Measurements from ENCODE around the gene OR10V1.

OR10V1 gene

DNA sequence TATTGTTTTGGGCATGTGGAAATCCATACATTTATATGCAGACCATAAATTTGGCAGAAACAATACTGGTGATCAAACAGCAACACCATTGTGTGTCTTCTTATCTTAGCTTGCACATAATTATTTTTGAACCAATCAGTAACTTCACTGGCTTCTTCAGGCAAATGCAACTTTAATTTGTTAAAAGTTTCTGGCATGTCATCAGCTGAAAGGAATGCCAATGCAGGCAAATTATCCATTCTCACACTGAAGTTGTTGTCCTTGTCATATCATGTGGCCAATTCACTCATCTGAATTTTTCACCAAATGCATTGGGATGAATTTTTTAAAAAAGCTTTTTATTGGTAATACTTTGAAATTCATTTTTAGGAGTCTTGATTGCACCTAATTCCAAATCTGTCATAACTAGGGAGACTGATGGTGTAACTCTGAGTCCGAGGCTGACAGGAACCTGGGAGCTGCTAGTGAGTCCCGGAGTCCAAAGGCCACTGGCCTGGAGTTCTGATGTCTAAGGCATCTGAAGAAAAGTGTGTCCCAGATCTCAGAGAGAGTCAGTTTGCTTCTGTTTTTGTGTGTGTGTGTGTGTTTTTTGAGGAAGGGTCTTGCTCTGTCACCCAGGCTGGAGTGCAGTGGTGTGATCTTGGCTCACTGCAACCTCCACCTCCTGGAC, 17.4 kb upstream of the OR10V1 start:
- H3K4me3 ChIP-seq (replicated peaks; ENCODE audit: low read depth, low read length), result no peak overlapping the region
- no peak for DNase-seq (ENCODE audit: extremely low read depth, low read depth)
- TF ChIP-seq, protein P1, sequence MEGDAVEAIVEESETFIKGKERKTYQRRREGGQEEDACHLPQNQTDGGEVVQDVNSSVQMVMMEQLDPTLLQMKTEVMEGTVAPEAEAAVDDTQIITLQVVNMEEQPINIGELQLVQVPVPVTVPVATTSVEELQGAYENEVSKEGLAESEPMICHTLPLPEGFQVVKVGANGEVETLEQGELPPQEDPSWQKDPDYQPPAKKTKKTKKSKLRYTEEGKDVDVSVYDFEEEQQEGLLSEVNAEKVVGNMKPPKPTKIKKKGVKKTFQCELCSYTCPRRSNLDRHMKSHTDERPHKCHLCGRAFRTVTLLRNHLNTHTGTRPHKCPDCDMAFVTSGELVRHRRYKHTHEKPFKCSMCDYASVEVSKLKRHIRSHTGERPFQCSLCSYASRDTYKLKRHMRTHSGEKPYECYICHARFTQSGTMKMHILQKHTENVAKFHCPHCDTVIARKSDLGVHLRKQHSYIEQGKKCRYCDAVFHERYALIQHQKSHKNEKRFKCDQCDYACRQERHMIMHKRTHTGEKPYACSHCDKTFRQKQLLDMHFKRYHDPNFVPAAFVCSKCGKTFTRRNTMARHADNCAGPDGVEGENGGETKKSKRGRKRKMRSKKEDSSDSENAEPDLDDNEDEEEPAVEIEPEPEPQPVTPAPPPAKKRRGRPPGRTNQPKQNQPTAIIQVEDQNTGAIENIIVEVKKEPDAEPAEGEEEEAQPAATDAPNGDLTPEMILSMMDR (IDR thresholded peaks at IDR 0.05; ENCODE audit: low read depth, low read length, missing control alignments), result no peak

DNA sequence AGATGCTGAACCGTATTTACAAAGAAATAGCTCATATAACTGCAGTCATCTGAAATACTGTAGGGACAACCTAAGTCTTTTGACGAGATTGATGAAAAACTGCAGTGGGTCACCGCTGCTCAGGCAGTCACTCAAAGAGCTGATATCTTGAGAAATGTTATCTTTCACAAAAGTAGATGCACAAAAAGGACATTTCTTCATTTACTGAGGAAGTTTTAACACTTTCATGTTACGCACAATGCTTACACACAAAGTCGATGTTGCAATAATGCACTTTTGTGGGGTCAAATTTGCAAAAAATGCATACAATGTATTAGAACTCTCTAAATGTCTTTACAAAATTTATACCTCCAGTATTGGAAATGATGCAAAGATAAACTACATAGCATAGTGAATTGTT, 16.2 kb upstream of the OR10V1 start:
- TF ChIP-seq, protein P1 (IDR thresholded peaks at IDR 0.05; ENCODE audit: low read depth, low read length, missing control alignments), result no peak
- H3K4me3 ChIP-seq (replicated peaks; ENCODE audit: low read depth, low read length), result no peak overlapping the region
- no peak for DNase-seq (ENCODE audit: extremely low read depth, low read depth)

DNA sequence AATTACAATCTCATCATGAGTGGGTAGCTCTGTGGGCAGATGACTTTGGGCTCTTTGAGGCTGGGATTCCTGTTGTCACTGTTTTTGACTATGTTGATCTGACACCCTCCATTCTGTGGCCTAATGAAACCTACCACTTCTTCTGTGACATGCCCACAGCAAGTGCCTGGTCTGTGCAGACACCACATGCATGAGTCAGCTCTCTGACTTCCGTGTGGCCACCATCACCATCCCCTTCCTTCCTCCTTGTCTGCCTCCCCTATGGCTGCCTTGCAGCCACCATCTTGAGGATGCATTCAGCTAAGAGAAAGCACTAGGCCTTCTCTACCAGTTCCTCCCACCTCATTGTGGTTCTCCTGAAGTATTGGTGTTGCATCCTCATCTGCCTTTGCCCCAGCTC, 15.3 kb upstream of the OR10V1 start:
- TF ChIP-seq, protein P1 (IDR thresholded peaks at IDR 0.05; ENCODE audit: low read depth, low read length, missing control alignments), result no peak
- DNase-seq (ENCODE audit: extremely low read depth, low read depth), result no peak
- no peak overlapping the region for H3K4me3 ChIP-seq (replicated peaks; ENCODE audit: low read depth, low read length)

DNA sequence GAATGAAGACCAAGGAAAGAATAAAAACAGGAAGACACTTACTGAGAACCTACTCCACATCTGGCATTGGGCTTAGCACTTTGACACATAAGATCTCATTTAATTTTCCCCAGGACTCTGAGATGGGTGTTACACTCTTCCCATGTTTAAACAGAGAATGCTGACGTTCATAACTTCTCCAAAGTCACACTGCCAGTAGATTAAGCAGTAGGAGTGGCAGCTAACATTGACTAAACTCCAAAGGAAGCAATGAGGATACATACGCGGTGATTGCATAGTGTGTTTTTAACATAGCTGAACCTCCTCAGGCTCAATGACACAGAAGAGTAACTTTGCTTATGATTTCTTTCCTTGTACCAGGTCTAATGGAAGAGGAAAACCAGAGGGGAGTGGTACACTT, 14.5 kb upstream of the OR10V1 start:
- DNase-seq (ENCODE audit: extremely low read depth, low read depth), result no peak
- TF ChIP-seq, protein P1 (IDR thresholded peaks at IDR 0.05; ENCODE audit: low read depth, low read length, missing control alignments), result no peak

DNA sequence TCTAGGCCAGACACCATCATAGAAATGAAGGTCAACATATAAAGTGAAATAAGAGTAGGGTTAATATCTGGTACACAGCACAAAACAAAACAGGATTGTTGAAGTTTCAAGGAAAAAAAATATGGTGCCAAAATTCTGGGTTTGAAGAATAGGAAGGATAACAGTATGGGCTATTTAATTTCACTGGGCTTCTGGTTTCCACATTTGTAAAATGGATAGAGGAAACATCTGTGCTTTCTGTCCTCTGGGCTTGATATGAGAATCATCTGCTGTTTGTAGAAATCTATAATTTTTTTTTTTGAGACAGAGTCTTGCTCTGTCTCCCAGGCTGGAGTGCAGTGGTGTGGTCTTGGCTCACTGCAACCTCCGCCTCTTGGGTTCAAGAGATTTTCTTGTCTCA, 13.8 kb upstream of the OR10V1 start:
- TF ChIP-seq, protein P1 (IDR thresholded peaks at IDR 0.05; ENCODE audit: low read depth, low read length, missing control alignments), result no peak
- no peak overlapping the region for H3K4me3 ChIP-seq (replicated peaks; ENCODE audit: low read depth, low read length)
- no peak for DNase-seq (ENCODE audit: extremely low read depth, low read depth)

More for the DNA sequence above, 14.5 kb upstream of the OR10V1 start:
- no peak overlapping the region for H3K4me3 ChIP-seq (replicated peaks; ENCODE audit: low read depth, low read length)

DNA sequence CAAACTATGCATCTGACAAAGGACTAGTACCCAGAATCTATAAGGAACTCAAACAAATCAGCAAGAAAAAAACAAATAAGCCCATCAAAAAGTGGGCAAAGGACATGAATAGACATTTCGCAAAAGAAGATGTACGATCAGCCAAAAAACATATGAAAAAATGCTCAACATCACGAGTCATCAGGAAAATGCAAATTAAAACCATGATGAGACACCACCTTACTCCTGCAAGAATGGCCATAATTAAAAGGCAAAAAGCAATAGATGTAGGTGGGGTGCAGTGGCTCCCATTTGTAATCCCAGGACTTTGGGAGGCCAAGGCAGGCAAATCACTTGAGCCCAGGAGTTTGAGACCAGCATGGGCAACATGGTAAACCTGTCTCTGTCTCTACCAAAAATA, 10.4 kb upstream of the OR10V1 start:
- H3K4me3 ChIP-seq (replicated peaks; ENCODE audit: low read depth, low read length), result no peak overlapping the region
- TF ChIP-seq, protein P1 (IDR thresholded peaks at IDR 0.05; ENCODE audit: low read depth, low read length, missing control alignments), result no peak
- DNase-seq (ENCODE audit: extremely low read depth, low read depth), result no peak

DNA sequence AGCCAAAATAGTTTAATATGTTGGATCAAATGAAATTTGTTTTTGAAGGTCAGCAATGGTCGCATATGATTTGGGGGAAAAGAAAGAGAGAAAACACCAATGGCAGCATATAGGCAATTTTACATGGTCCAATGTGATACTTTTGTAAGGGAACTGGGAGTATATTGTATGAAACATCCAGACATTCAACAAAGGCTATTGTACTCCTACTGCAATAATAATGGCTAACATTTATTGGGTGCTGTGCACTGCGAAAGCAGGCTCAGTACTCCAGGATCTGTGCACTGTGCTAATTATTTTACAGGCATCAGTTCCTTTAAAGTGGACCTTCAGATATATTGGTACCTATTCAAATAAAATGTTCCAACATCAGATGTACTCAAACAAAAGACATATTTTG, 5.9 kb upstream of the OR10V1 start:
- H3K4me3 ChIP-seq (replicated peaks; ENCODE audit: low read depth, low read length), result no peak overlapping the region
- DNase-seq (ENCODE audit: extremely low read depth, low read depth), result no peak
- TF ChIP-seq, protein P1 (IDR thresholded peaks at IDR 0.05; ENCODE audit: low read depth, low read length, missing control alignments), result no peak
